GM19025 (cell line): ENCODE measurements around the gene HNRNPH1.
A peak's percentile ranks its signal among the peaks of the same experiment; 100 is the strongest.
"Not testable (repeated sequence)": the region's sequence is repeated elsewhere in the genome, so short reads cannot be mapped to it uniquely, and the experiment has no call there.

Experiments
- ATAC-seq: cut with Tn5 transposase; IDR thresholded peaks from one replicate; pipeline ENCODE4 v1.9.1; 2021; ENCODE audit warnings: mild to moderate bottlenecking, low read depth, moderate library complexity; ENCODE audit not compliant: unreplicated experiment

Gene HNRNPH1, protein sequence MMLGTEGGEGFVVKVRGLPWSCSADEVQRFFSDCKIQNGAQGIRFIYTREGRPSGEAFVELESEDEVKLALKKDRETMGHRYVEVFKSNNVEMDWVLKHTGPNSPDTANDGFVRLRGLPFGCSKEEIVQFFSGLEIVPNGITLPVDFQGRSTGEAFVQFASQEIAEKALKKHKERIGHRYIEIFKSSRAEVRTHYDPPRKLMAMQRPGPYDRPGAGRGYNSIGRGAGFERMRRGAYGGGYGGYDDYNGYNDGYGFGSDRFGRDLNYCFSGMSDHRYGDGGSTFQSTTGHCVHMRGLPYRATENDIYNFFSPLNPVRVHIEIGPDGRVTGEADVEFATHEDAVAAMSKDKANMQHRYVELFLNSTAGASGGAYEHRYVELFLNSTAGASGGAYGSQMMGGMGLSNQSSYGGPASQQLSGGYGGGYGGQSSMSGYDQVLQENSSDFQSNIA

DNA sequence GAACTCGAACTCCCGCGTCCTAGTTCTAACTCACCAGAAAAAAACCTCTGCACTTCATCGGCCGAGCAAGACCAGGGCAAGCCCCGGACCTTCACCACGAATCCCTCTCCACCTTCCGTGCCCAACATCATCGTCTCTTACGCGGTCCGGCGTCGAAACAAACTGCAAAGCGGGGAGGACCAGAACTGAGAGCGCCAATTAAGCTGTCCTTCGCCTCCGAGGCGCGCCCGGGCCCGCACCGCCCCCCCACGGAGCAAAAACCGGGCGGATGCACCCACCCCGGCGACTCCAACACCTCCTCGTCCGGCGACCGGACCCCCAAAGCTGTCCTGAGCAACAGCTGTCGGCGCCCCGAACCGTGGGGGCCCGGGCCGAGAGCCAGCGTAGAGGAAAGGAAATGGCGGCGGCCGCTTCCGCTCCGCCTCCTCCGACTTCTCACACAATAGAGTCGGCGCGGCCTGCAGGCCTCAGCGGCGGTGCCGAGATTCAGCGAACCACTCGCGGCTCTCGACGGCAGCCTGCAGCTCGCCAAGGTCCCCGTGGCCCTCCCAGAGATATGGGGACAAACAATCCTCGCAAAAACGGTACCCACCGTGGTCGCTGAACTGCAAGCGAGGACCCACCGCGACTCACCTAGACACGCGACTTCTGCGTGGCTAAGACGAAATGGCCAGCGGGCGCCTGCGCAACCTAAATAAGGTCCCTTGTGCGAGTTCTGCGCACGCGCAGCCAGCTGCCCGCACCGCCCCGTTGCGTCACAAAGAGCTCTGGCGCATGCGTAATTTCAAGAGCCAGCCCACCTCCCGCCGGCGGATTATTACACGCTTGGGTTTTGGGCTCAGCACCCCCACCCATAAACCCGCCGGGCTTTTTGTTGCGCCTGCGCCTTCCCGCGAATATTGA is at the start of gene HNRNPH1:
HNRNPH1 (minus strand) TSS at position 669 of the 903 bp plus-strand sequence; CDS start at position 131, 538 bp downstream.
- peak; percentile 65 for ATAC-seq

DNA sequence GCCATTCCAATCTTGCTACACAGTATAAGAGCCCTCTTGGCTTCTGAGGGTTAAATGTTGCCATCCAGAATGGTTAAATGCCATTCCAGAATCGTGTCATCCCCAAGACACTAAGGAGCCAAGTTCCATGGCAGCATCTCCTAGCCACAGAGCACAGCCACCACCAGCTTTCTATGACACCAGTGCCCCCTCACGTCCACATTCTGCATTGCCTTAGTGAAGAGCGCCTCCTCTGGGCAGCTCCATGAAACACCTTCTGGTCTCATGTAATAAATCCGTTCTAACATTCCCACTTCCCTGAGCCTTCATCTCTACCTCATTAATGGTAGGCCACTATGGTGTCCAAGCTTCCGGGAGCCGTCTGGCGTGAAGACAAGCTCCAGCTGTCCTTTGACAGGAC is 44.9 kb upstream of the HNRNPH1 start:
- no peak for ATAC-seq

DNA sequence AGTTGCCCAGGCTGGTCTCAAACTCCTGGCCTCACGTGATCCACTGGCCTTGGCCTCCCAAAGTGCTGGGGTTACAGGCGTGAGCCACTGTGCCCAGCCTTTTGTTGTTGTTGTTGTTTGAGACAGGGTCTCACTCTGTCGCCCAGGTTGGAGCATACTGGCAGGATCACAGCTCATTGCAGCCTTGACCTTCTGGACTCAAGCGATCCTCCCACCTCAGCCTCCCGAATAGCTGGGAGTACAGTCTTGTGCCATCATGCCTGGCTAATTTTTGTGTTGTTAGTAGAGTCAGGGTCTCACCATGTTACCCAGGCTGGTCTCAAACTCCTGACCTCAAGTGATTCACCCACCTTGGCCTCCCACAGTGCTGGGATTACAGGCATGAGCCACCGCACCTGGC is 38.2 kb upstream of the HNRNPH1 start:
- not testable (repeated sequence) for ATAC-seq

DNA sequence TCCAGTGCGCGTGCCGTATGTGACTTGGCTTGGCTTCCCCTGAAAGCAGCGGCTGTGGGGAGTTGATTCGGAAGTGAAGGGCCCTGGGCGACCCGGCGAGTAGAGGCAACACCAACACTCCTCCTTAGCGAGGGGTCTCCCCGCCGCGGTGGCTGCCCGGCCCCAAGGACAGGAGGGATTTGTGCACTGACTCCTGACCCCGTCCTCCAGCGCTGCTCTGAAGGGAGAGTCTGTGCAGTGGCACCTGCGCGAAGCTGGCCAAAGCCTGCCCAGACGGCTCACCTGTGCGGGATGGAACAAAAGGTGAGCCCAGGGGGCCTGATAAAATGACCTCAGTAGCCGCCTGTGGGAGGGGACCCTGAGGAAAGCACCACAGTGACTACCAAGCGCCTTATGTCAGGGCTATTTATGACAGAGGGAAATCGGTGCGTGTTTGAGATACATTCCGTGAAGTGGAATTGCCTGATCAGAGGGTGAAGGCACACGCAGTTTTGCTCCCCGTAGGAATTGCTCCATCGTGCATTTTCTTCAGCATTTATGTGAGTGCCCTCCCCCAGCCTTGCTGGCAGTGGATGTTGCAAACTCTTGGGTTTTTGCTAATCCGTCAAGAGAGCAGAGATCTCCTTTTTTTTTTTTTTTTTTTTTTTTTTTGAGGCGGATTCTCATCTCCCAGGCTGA is 34.8 kb upstream of the HNRNPH1 start:
- ATAC-seq, result peak; percentile 50

DNA sequence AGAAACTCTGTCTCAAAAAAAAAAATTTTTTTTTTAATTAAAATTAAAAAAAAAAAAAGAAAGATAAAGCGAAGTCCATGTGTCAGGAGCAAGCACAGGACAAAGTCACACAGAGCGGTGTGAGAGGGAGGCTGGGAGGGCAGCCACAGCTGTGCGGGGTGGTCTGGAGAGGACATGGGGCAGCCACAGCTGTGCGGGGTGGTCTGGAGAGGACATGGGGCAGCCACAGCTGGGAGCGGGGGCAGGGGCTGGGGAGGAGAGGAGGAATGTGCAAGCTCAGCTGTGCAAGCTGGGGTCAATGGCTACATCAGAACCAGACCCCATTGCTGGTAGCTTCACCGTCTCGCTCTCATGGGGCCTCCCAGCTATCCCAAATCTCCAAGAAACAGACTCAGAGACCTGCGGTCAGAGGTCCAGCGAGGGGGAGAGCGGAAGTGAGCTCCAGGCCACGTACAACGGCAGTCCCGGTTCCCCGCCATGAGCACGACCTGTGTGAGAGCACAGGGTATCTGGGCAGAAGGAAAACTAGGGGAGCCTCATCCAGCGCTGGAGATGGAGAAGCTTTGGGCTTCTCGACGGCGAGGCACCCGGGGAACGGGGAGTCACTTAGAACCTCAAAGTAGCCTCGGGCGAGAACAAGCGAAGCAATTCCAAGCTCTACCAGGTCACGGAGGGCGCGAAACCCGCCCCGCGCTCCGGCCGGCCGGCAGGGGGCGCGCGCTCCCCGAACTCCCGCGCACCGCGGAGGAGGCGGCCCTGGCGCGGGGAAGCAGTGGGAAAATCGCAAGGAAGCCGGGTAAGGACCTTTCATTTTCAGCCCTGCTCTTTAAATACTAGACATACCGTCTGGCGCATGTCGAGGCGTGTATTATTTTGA is 34.1 kb upstream of the HNRNPH1 start:
- peak; percentile 91 for ATAC-seq

DNA sequence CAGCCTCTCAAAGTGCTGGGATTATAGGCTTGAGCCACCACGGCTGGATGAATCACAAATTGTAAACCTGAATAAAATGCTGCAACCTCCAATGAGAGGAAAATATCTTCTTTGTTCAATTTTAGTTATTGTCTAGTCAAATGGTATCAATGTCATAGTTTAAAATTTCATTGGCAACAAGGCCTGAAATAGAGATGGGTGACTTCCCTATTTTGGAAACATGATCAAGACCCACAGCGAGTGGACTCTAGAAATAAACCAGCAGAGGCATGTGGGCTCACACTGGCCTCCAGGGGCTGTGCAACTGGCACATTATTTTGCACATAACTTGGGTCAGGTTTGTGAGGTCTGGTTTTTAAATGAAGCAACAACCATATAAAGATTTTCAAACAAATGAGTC is 29.7 kb upstream of the HNRNPH1 start:
- not testable (repeated sequence) for ATAC-seq

DNA sequence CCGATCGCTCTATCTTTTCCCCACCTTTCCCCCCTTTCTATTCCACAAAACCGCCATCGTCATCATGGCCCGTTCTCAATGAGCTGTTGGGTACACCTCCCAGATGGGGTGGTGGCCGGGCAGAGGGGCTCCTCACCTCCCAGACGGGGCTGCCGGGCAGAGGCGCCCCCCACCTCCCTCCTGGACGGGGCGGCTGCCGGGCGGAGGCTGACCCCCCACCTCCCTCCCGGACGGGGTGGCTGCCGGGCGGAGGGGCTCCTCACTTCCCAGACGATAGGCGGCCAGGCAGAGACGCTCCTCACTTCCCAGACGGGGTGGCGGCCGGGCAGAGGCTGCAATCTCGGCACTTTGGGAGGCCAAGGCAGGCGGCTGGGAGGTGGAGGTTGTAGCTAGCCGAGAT is 26.8 kb upstream of the HNRNPH1 start:
- ATAC-seq, result not testable (repeated sequence)

DNA sequence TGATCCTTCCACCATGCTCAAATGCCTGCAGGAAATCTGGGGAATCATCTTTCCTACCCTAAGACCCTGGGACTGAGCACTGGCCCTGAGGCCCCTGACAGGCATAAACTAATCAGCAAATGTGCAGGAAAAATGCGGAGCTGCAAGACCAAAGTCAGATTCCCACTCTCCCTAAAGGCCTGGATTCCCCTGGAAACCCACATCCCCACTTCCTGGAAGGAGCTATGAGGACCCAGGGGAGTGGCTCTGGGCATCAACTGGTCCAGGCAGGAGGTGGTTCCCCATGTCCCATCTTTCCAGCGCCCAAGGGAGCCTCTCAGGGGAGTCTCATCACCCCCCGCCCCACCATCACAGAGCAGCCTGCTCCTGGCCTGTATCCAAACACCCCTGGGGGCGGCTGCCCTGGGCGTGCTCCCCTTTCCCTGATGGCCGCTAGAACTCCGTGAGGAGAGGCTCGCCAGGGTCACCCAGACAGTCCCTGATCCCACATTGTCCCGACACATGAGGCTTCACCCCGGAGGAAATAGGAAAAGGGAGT is 25.8 kb upstream of the HNRNPH1 start:
- not testable (repeated sequence) for ATAC-seq

DNA sequence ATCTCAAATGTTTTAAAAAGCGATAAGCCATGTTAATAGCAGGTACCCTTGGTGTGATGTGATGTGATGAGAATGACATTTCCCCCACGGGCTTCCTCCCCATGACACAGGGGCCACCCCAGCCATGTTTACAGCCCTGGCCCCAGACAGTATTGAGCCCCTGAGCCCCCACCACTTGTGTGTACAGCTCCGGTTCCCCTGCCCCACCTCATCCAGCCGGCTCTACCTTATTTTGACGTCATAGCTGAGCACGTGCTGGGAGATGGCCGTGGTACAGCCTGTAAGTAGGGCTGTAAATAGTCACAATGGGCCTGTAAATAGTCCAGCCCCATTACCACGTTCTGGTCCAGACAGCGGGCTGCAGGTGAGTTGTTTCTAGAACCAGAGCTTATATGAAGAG is 24.9 kb upstream of the HNRNPH1 start:
- no peak for ATAC-seq

DNA sequence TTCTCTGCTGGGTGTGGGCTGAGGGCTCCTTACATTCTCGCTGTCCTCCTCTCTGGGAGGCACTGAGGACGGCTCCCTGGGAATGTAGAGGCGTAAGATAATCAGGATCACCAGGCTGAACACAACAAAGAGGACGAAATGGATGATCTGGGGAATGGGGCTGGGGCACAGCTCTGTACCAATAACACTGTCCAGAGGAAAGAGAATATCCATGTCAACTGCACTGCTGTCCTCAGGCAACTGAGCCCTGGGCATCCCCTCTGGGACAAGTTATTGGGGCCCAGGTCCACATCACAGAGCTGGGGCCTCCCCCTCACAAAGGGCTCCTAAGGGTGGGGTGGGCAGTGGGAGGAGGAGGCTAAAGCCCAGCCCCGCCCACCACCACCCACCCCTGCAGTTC is 21.3 kb upstream of the HNRNPH1 start:
- not testable (repeated sequence) for ATAC-seq

DNA sequence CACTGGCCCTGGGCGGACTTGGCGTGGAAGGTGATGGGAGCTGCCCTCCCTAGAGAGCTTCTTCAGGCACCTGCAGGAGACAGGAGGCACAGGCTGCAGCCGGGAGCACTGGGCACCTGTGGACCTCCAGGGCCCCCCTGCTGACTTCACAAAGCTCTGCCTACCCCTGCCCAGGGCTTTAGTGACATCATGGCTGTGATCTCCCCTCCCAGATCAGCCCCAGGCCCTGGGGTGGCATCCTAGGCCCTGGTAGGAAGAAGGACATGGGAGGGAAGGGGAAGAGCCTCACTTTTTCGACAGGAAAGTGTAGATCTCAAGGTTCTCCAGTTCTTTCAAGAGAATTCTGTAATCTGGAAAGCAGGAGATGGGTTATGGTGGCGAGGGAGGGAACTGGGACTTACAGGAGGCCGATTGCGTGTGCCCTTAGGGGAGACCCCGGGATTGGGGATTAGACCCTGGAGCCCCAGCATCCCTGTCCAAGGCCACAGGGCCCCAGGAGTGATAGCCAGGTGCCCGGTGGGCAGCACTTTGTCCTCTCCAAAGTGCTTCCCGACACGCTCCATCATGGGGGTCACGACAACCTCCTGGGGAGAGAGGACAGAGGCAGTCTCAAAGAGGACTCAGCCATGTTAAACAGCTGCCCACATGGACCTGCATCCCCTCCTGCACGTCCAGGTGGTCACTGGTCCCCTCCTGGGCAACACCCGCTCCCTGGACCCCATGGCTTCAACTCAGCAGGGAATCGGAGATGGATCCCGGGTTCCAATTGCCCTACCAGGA is 19.9 kb upstream of the HNRNPH1 start:
- ATAC-seq, result not testable (repeated sequence)

DNA sequence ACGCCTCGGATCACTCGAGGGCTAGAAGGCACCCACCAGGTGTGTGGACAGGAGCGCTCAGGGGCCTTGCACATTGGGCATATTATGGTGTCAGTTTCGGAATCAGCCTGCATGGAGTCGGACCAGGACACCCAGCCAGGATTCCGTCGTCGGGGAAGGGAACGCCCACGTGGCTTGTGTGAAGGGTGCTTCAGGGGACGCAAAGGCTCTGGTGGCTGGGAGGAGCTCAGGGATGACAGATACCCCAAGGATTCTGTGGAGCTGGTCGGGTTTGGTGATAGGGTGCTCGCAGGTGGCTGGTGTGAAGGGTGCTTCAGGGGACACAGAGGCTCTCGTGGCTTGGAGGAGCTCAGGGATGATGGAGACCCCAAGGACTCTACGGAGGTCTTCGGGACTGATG is 19.2 kb upstream of the HNRNPH1 start:
- not testable (repeated sequence) for ATAC-seq

DNA sequence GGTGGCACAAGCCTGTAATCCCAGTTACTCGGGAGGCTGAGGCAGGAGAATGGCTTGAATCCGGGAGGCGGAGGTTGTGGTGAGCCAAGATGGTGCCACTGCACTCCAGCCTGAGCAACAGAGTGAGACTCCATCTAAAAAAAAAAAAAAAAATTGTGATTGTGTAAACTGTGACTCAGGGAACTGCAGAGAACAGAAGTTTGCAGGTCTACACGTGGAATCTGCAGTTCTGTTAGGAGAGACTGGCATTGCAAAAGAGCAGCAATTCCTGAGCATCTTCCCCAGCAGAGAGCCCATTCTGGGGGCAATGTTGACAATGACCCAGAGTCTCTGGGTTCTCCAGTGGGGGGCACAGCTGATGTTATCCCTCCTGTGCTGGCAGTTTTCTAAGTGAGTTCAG is 18.3 kb upstream of the HNRNPH1 start:
- not testable (repeated sequence) for ATAC-seq

DNA sequence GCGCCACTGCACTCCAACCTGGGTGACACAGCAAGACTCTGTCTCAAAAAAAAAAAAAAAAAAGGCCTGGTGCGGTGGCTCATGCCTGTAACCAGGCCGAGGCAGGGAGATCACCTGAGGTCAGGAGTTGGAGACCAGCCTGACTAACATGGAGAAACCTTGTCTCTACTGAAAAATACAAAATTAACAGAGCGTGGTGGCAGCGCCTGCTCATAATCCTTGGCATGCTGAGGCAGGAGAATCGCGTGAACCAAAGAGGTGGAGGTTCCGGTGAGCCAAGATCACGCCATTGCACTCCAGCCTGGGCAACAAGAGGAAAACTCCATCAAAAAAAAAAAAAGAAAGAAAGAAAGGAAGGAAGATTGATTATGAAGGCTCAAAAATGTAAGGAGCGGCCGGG is 15.8 kb upstream of the HNRNPH1 start:
- not testable (repeated sequence) for ATAC-seq

DNA sequence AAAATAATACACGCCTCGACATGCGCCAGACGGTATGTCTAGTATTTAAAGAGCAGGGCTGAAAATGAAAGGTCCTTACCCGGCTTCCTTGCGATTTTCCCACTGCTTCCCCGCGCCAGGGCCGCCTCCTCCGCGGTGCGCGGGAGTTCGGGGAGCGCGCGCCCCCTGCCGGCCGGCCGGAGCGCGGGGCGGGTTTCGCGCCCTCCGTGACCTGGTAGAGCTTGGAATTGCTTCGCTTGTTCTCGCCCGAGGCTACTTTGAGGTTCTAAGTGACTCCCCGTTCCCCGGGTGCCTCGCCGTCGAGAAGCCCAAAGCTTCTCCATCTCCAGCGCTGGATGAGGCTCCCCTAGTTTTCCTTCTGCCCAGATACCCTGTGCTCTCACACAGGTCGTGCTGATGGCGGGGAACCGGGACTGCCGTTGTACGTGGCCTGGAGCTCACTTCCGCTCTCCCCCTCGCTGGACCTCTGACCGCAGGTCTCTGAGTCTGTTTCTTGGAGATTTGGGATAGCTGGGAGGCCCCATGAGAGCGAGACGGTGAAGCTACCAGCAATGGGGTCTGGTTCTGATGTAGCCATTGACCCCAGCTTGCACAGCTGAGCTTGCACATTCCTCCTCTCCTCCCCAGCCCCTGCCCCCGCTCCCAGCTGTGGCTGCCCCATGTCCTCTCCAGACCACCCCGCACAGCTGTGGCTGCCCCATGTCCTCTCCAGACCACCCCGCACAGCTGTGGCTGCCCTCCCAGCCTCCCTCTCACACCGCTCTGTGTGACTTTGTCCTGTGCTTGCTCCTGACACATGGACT is 11.1 kb upstream of the HNRNPH1 start:
- peak; percentile 85 for ATAC-seq

DNA sequence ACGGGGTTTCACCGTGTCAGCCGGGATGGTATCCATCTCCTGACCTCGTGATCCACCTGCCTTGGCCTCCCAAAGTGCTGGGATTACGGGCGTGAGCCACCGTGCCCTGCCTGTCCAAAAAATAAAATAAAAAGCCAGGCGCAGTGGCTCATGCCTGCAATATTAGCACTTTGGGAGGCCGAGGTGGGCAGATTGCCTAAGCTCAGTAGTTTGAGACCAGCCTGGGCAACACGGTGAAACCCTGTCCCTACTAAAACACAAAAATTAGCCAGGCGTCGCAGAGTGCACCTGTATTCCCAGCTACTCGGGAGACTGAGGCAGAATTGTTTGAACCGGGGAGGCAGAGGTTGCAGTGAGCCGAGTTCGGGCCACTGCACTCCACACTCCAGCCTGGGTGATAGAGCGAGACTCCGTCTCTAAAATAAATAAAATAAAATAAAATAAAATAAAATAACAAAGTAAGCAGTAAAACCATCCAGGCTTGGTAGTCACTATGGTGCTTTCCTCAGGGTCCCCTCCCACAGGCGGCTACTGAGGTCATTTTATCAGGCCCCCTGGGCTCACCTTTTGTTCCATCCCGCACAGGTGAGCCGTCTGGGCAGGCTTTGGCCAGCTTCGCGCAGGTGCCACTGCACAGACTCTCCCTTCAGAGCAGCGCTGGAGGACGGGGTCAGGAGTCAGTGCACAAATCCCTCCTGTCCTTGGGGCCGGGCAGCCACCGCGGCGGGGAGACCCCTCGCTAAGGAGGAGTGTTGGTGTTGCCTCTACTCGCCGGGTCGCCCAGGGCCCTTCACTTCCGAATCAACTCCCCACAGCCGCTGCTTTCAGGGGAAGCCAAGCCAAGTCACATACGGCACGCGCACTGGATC is 10.3 kb upstream of the HNRNPH1 start:
- peak; percentile 54 for ATAC-seq

DNA sequence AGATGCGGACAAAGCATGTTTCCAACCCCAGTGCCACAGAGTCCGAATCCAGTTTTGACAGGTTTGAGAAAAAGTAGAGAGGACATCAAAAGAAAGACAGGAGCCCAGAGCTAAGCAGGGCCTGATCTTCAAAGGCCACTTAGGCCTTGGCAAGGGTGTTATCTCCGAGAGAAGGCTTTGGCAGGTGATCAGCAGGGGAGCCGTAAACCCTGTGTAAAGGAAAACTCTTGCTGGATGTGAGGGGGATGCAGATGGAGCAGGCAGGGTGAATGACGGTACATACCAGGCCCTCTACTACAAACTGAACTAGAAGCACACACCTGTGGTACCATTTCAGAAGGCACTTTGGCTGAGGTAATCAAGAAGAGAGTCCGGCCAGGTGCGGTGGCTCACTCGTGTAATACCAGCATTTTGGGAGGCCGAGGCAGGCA is 1.4 kb upstream of the HNRNPH1 start:
- no peak for ATAC-seq
